ACC112 (cell line): ENCODE data around the gene KRTAP9-9.
"Not testable (repeated sequence)": the region's sequence is repeated elsewhere in the genome, so short reads cannot be mapped to it uniquely, and the experiment has no call there.

Experiments
- H2AFZ ChIP-seq: fragments of 200-600 bp; sonication (generic); one replicate; pipeline ENCODE4 v1.6.0; 2017; ENCODE audit warnings: antibody characterized with exemption, low read length; ENCODE audit not compliant: unreplicated experiment
- H3K27ac ChIP-seq: fragments of 200-600 bp; sonication (generic); 2 replicates; pipeline ENCODE4 v1.5.1; 2014; ENCODE audit warnings: low read depth, mild to moderate bottlenecking, antibody characterized with exemption, low read length, moderate library complexity
- H3K27me3 ChIP-seq: fragments of 200-600 bp; sonication (generic); 2 replicates; pipeline ENCODE4 v1.6.1; 2014; ENCODE audit warnings: mild to moderate bottlenecking, antibody characterized with exemption, low read length, moderate library complexity, mixed read lengths; ENCODE audit not compliant: insufficient read depth
- H3K36me3 ChIP-seq: fragments of 200-600 bp; sonication (generic); 2 replicates; pipeline ENCODE4 v1.6.1; 2016; ENCODE audit warnings: mild to moderate bottlenecking, antibody characterized with exemption, low read length, moderate library complexity, mixed read lengths; ENCODE audit not compliant: insufficient read depth
- H3K4me1 ChIP-seq: fragments of 200-600 bp; sonication (generic); one replicate; pipeline ENCODE4 v1.6.1; 2016; ENCODE audit warnings: low read length, mixed read lengths; ENCODE audit not compliant: insufficient read depth, unreplicated experiment, control insufficient read depth
- H3K4me3 ChIP-seq: fragments of 200-600 bp; sonication (generic); 2 replicates; pipeline ENCODE4 v1.5.1; 2014; ENCODE audit warnings: mild to moderate bottlenecking, low read depth, low read length
- H3K79me2 ChIP-seq: fragments of 200-600 bp; sonication (generic); one replicate; pipeline ENCODE4 v1.6.0; 2016; ENCODE audit warnings: low read length; ENCODE audit not compliant: control insufficient read depth, unreplicated experiment, insufficient read depth

KRTAP9-9 gene

GRCh38 chr17:41255381-41256290, at the start of gene KRTAP9-9:
Gene KRTAP9-9 (plus strand): TSS chr17:41255384.
- H3K27ac ChIP-seq, H3K36me3 ChIP-seq, H3K4me3 ChIP-seq, H3K4me1 ChIP-seq, H3K79me2 ChIP-seq, H2AFZ ChIP-seq: not testable (repeated sequence)
- H3K27me3 ChIP-seq = peaks cover 33% of the 10 kb centered on the region

GRCh38 chr17:41211845-41212466, 43.2 kb upstream of the KRTAP9-9 start:
- Histone ChIP-seq H2AFZ (no peak overlapping the region), H3K27ac (no peak overlapping the region), H3K36me3 (no peaks in the 10 kb centered on the region), H3K4me3 (no peak overlapping the region), H3K79me2 (no peaks in the 10 kb centered on the region), H3K27me3 (peaks cover 12% of the 10 kb centered on the region; the same call in 1 of the 2 replicates), H3K4me1 (peaks cover 5% of the 10 kb centered on the region)

GRCh38 chr17:41212524-41213169, 42.5 kb upstream of the KRTAP9-9 start:
- peaks cover 11% of the 10 kb centered on the region; the same call in 1 of the 2 replicates for H3K27me3 ChIP-seq

GRCh38 chr17:41215681-41216080, 39.5 kb upstream of the KRTAP9-9 start:
- Histone ChIP-seq H3K79me2 (no peaks in the 10 kb centered on the region), H3K27ac (no peak overlapping the region), H3K36me3 (no peaks in the 10 kb centered on the region), H3K4me1 (peaks cover 5% of the 10 kb centered on the region), H3K27me3 (no peaks in the 10 kb centered on the region), H3K4me3 (no peak overlapping the region), H2AFZ (no peak overlapping the region)

More at GRCh38 chr17:41212524-41213169, 42.5 kb upstream of the KRTAP9-9 start:
- no peak overlapping the region for H2AFZ ChIP-seq
- no peak overlapping the region for H3K27ac ChIP-seq
- no peak overlapping the region for H3K4me3 ChIP-seq
- no peaks in the 10 kb centered on the region for H3K79me2 ChIP-seq
- H3K4me1 ChIP-seq = peaks cover 5% of the 10 kb centered on the region
- no peaks in the 10 kb centered on the region for H3K36me3 ChIP-seq

- H2AFZ ChIP-seq = no peak overlapping the region
- no peak overlapping the region for H3K27ac ChIP-seq
- H3K79me2 ChIP-seq = no peaks in the 10 kb centered on the region
- no peaks in the 10 kb centered on the region for H3K4me1 ChIP-seq
- no peak overlapping the region for H3K4me3 ChIP-seq
- H3K36me3 ChIP-seq = no peaks in the 10 kb centered on the region
- H3K27me3 ChIP-seq = no peaks in the 10 kb centered on the region
These were observed 31.4 kb upstream of the KRTAP9-9 start for GRCh38 chr17:41223821-41224220.

GRCh38 chr17:41226051-41226450, 29.1 kb upstream of the KRTAP9-9 start:
- H3K4me3 ChIP-seq = no peak overlapping the region
- H3K4me1 ChIP-seq = no peaks in the 10 kb centered on the region
- no peaks in the 10 kb centered on the region for H3K36me3 ChIP-seq
- H3K27ac ChIP-seq = no peak overlapping the region
- no peaks in the 10 kb centered on the region for H3K79me2 ChIP-seq
- H2AFZ ChIP-seq = no peak overlapping the region
- 0 out of 2 replicates have a peak, but pooled peaks cover 5% of the 10 kb centered on the region for H3K27me3 ChIP-seq

GRCh38 chr17:41226598-41227095, 28.5 kb upstream of the KRTAP9-9 start, which contains the start of gene KRTAP9-2:
Gene KRTAP9-2 (plus strand): TSS chr17:41226648. CDS start chr17:41226655, 7 bp downstream.
- H2AFZ ChIP-seq, H3K79me2 ChIP-seq, H3K27ac ChIP-seq, H3K4me1 ChIP-seq, H3K27me3 ChIP-seq, H3K4me3 ChIP-seq, H3K36me3 ChIP-seq: not testable (repeated sequence)

- no peaks in the 10 kb centered on the region for H3K36me3 ChIP-seq
- no peaks in the 10 kb centered on the region for H3K79me2 ChIP-seq
- H3K27ac ChIP-seq = no peak overlapping the region
- no peak overlapping the region for H3K4me3 ChIP-seq
- H3K27me3 ChIP-seq = peaks cover 23% of the 10 kb centered on the region; the same call in 1 of the 2 replicates
- H2AFZ ChIP-seq = no peak overlapping the region
- no peaks in the 10 kb centered on the region for H3K4me1 ChIP-seq
These were observed 25.1 kb upstream of the KRTAP9-9 start for GRCh38 chr17:41230094-41230493.

- no peak overlapping the region for H3K27ac ChIP-seq
- no peaks in the 10 kb centered on the region for H3K4me1 ChIP-seq
- no peak overlapping the region for H3K4me3 ChIP-seq
- peaks cover 24% of the 10 kb centered on the region; the same call in 1 of the 2 replicates for H3K27me3 ChIP-seq
- H2AFZ ChIP-seq = no peak overlapping the region
- no peaks in the 10 kb centered on the region for H3K79me2 ChIP-seq
- no peaks in the 10 kb centered on the region for H3K36me3 ChIP-seq
These were observed 23.5 kb upstream of the KRTAP9-9 start for GRCh38 chr17:41231731-41232130.

- H3K4me1 ChIP-seq, H3K4me3 ChIP-seq, H3K36me3 ChIP-seq, H2AFZ ChIP-seq, H3K79me2 ChIP-seq, H3K27ac ChIP-seq: not testable (repeated sequence)
- H3K27me3 ChIP-seq = peaks cover 24% of the 10 kb centered on the region; the same call in 1 of the 2 replicates
These were observed 22.6 kb upstream of the KRTAP9-9 start, which contains the start of gene KRTAP9-3 for GRCh38 chr17:41232399-41233105. Gene KRTAP9-3 (plus strand): TSS chr17:41232449. CDS start chr17:41232502, 53 bp downstream.
